ENCODE results near the gene BCAR1. TPM values are rescaled to one million over a fixed set of nuclear protein-coding genes. Genes with fewer than 3 reads are reported as not detected.

BCAR1 gene
- total and polyA plus RNA-seq, 2 experiments from 2014 or later = 37.9 to 140 TPM

DNA sequence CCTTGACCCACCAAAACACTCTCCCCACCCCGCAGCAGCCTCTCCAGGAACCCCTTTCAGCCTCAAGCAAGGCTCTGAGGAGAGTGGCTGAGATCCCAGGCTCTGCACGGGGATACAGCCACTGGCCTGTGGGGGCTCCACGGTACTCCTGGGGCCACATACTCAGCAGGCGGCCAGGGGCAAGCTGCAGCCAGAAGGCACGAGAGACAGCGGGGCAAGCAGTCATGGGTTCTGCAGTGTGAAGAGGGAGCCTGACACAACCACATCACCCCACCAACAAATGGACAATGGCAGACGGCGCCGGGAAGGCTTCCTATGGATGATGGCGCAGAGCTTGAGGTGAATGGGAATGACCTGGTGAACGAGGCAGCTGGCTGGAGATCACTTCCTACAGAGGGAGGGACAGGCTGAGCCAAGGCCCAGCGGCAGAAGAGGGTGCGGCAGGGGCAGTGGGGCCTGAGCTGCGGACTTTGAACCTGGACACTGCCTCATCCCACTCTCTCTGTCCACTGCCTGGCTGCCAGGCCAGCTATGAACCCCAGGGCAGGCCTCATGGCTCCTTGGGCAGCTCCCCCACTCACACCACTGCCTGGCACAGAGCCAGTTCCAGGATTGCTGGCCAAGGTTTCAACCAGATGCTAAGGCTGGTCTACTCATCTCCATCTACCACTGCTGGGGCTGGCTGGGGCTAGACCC is 10.8 kb upstream of the BCAR1 start:
- H3K9me2 ChIP-seq (ENCODE audit: insufficient read depth) = no peaks in the 10 kb centered on the region
- Mint-ChIP-seq H3K27ac (peak overlapping the region; percentile 91), H3K4me1 (peaks cover 60% of the 10 kb centered on the region), H3K36me3 (ENCODE audit: low read depth) (peaks cover 14% of the 10 kb centered on the region; the same call in 2 of the 3 replicates), H3K4me3 (no peak overlapping the region; the same call in 2 of the 3 replicates), H3K27me3 (ENCODE audit: insufficient read depth, low read depth, poor library complexity) (peaks cover 17% of the 10 kb centered on the region), H3K9me3 (no peaks in the 10 kb centered on the region)
- H3K4me2 ChIP-seq = no peak overlapping the region
- H3K27ac ChIP-seq (ENCODE audit: low read depth) = 0 out of 2 replicates have a peak overlapping the region, but pooled peaks have one; percentile 39
- TF ChIP-seq NANOG (IDR thresholded peaks at IDR 0.05; ENCODE audit: borderline replicate concordance) (no peak), JUNB (IDR thresholded peaks at IDR 0.05; ENCODE audit: unreplicated experiment) (no peak), EZH2phosphoT487 (IDR thresholded peaks at IDR 0.05; ENCODE audit: unreplicated experiment) (no peak), ZNF114 (CRISPR knock-in tag; IDR thresholded peaks at IDR 0.05) (no peak), ZNF331 (CRISPR knock-in tag; IDR thresholded peaks at IDR 0.05; ENCODE audit: low read depth) (no peak), CREB1 (CRISPR knock-in tag; IDR thresholded peaks at IDR 0.05; ENCODE audit: low read depth) (no peak), EZH2 (IDR thresholded peaks at IDR 0.05; ENCODE audit: low read depth, unreplicated experiment) (no peak), STAT1 (IDR thresholded peaks at IDR 0.05; ENCODE audit: unreplicated experiment) (no peak), POLR2AphosphoS5 (IDR thresholded peaks at IDR 0.05; ENCODE audit: low read depth) (no peak)
- TF ChIP-seq, protein P1, sequence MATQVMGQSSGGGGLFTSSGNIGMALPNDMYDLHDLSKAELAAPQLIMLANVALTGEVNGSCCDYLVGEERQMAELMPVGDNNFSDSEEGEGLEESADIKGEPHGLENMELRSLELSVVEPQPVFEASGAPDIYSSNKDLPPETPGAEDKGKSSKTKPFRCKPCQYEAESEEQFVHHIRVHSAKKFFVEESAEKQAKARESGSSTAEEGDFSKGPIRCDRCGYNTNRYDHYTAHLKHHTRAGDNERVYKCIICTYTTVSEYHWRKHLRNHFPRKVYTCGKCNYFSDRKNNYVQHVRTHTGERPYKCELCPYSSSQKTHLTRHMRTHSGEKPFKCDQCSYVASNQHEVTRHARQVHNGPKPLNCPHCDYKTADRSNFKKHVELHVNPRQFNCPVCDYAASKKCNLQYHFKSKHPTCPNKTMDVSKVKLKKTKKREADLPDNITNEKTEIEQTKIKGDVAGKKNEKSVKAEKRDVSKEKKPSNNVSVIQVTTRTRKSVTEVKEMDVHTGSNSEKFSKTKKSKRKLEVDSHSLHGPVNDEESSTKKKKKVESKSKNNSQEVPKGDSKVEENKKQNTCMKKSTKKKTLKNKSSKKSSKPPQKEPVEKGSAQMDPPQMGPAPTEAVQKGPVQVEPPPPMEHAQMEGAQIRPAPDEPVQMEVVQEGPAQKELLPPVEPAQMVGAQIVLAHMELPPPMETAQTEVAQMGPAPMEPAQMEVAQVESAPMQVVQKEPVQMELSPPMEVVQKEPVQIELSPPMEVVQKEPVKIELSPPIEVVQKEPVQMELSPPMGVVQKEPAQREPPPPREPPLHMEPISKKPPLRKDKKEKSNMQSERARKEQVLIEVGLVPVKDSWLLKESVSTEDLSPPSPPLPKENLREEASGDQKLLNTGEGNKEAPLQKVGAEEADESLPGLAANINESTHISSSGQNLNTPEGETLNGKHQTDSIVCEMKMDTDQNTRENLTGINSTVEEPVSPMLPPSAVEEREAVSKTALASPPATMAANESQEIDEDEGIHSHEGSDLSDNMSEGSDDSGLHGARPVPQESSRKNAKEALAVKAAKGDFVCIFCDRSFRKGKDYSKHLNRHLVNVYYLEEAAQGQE (IDR thresholded peaks at IDR 0.05; ENCODE audit: unreplicated experiment) = no peak
- TF ChIP-seq, protein P2, sequence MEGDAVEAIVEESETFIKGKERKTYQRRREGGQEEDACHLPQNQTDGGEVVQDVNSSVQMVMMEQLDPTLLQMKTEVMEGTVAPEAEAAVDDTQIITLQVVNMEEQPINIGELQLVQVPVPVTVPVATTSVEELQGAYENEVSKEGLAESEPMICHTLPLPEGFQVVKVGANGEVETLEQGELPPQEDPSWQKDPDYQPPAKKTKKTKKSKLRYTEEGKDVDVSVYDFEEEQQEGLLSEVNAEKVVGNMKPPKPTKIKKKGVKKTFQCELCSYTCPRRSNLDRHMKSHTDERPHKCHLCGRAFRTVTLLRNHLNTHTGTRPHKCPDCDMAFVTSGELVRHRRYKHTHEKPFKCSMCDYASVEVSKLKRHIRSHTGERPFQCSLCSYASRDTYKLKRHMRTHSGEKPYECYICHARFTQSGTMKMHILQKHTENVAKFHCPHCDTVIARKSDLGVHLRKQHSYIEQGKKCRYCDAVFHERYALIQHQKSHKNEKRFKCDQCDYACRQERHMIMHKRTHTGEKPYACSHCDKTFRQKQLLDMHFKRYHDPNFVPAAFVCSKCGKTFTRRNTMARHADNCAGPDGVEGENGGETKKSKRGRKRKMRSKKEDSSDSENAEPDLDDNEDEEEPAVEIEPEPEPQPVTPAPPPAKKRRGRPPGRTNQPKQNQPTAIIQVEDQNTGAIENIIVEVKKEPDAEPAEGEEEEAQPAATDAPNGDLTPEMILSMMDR (conservative IDR thresholded peaks at IDR 0.05; ENCODE audit: low read depth in 2 of 2) = no peak
- TF ChIP-seq, protein P3, sequence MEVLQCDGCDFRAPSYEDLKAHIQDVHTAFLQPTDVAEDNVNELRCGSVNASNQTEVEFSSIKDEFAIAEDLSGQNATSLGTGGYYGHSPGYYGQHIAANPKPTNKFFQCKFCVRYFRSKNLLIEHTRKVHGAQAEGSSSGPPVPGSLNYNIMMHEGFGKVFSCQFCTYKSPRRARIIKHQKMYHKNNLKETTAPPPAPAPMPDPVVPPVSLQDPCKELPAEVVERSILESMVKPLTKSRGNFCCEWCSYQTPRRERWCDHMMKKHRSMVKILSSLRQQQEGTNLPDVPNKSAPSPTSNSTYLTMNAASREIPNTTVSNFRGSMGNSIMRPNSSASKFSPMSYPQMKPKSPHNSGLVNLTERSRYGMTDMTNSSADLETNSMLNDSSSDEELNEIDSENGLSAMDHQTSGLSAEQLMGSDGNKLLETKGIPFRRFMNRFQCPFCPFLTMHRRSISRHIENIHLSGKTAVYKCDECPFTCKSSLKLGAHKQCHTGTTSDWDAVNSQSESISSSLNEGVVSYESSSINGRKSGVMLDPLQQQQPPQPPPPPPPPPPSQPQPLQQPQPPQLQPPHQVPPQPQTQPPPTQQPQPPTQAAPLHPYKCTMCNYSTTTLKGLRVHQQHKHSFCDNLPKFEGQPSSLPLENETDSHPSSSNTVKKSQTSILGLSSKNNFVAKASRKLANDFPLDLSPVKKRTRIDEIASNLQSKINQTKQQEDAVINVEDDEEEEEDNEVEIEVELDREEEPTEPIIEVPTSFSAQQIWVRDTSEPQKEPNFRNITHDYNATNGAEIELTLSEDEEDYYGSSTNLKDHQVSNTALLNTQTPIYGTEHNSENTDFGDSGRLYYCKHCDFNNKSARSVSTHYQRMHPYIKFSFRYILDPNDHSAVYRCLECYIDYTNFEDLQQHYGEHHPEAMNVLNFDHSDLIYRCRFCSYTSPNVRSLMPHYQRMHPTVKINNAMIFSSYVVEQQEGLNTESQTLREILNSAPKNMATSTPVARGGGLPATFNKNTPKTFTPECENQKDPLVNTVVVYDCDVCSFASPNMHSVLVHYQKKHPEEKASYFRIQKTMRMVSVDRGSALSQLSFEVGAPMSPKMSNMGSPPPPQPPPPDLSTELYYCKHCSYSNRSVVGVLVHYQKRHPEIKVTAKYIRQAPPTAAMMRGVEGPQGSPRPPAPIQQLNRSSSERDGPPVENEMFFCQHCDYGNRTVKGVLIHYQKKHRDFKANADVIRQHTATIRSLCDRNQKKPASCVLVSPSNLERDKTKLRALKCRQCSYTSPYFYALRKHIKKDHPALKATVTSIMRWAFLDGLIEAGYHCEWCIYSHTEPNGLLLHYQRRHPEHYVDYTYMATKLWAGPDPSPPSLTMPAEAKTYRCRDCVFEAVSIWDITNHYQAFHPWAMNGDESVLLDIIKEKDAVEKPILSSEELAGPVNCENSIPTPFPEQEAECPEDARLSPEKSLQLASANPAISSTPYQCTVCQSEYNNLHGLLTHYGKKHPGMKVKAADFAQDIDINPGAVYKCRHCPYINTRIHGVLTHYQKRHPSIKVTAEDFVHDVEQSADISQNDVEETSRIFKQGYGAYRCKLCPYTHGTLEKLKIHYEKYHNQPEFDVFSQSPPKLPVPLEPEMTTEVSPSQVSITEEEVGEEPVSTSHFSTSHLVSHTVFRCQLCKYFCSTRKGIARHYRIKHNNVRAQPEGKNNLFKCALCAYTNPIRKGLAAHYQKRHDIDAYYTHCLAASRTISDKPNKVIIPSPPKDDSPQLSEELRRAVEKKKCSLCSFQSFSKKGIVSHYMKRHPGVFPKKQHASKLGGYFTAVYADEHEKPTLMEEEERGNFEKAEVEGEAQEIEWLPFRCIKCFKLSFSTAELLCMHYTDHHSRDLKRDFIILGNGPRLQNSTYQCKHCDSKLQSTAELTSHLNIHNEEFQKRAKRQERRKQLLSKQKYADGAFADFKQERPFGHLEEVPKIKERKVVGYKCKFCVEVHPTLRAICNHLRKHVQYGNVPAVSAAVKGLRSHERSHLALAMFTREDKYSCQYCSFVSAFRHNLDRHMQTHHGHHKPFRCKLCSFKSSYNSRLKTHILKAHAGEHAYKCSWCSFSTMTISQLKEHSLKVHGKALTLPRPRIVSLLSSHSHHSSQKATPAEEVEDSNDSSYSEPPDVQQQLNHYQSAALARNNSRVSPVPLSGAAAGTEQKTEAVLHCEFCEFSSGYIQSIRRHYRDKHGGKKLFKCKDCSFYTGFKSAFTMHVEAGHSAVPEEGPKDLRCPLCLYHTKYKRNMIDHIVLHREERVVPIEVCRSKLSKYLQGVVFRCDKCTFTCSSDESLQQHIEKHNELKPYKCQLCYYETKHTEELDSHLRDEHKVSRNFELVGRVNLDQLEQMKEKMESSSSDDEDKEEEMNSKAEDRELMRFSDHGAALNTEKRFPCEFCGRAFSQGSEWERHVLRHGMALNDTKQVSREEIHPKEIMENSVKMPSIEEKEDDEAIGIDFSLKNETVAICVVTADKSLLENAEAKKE (CRISPR knock-in tag; IDR thresholded peaks at IDR 0.05) = no peak
- TF ChIP-seq, protein P4, sequence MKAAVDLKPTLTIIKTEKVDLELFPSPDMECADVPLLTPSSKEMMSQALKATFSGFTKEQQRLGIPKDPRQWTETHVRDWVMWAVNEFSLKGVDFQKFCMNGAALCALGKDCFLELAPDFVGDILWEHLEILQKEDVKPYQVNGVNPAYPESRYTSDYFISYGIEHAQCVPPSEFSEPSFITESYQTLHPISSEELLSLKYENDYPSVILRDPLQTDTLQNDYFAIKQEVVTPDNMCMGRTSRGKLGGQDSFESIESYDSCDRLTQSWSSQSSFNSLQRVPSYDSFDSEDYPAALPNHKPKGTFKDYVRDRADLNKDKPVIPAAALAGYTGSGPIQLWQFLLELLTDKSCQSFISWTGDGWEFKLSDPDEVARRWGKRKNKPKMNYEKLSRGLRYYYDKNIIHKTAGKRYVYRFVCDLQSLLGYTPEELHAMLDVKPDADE (IDR thresholded peaks at IDR 0.05) = no peak
- no peaks in the 10 kb centered on the region for H3K27me3 ChIP-seq (ENCODE audit: insufficient read depth)
- peaks cover 45% of the 10 kb centered on the region for H4K20me1 ChIP-seq (replicated peaks; ENCODE audit: insufficient read depth)
- DNase-seq (ENCODE audit: low spot score) (no peak), ATAC-seq (peak; percentile 2; the same call in 2 of the 3 replicates)
- H3K4me3 ChIP-seq = no peak overlapping the region
- peaks cover 83% of the 10 kb centered on the region for H3K79me2 ChIP-seq (replicated peaks; ENCODE audit: insufficient read depth)
- no peaks in the 10 kb centered on the region for H3K36me3 ChIP-seq (ENCODE audit: insufficient read depth)
- H2AFZ ChIP-seq = no peak overlapping the region
- H3K4me1 ChIP-seq (ENCODE audit: insufficient read depth) = peaks cover 47% of the 10 kb centered on the region
- 0 out of 2 replicates have a peak, but pooled peaks cover 7% of the 10 kb centered on the region for H3F3A ChIP-seq (replicated peaks; ENCODE audit: low read depth)
